Left colon (tissue), 2 donors: ENCODE results near the gene TIPARP. TPM values are rescaled to one million over a fixed set of nuclear protein-coding genes. Genes with fewer than 3 reads are reported as not detected.

Experiments
- ATAC-seq: fragments of 200-7000 bp; cut with Tn5 transposase; one replicate; pipeline ENCODE4 v1.9.1; 2020; ENCODE audit warnings: mild to moderate bottlenecking, moderate library complexity
- DNase-seq, 2 donors: peaks; one replicate each; pipeline ENCODE4 v3.0.0-alpha.2; 2020
- intact Hi-C, 2 donors: fragments of 100-400 bp; cut with DNase I in 1 of 2; cut with micrococcal nuclease in 1 of 2; formaldehyde crosslinking; loops; one replicate each; pipeline versions ENCODE4 v1.11.2 to v1.14.0; 2022; cut with DNase I, micrococcal nuclease
- total RNA-seq, 2 donors: library from RNA; stranded (reverse); fragmentation: NEBNext Ultra II Directional; extraction: Animal tissue kit (Norgen Biotek cat#: 25700); gene quantifications; one replicate each; pipeline ENCODE4 v1.2.1, GENCODE V29; 2021
- donor health status: DM: no; HTN: no; CAD: no.
- donor health status: DM: yes; HTN: yes; CAD: no.

TIPARP gene
- total RNA-seq, 2 donors from 2014 or later: 31.1 to 33.9 TPM

GRCh38 chr3:156670652-156671051 lies 3.7 kb upstream of the TIPARP start:
- intact Hi-C loops: loop anchor here (10.0 kb wide), 4 partner anchors 116 to 516 kb away; partner anchors contain the start of gene SSR3 (in 1 of the 2)
- ATAC-seq (no peak), DNase-seq (no peak)

- intact Hi-C loops: loop anchor here (2.0 to 10.0 kb wide), 5 partner anchors 119 to 519 kb away; partner anchors contain the start of gene SSR3 (in 1 of the 2)
- no peak for ATAC-seq
- no peak for DNase-seq
Measured at GRCh38 chr3:156673732-156674045, 701 bp upstream of the TIPARP start.

- peak; percentile 36 for ATAC-seq
- intact Hi-C loops: loop anchor here (2.0 to 10.0 kb wide), 6 partner anchors 120 to 520 kb away; partner anchors contain the start of gene SSR3 (in 1 of the 2)
- peak; percentile 60 to 73 for DNase-seq
Measured at GRCh38 chr3:156674911-156675829, 780 bp downstream of the TIPARP start.

GRCh38 chr3:156675830-156676767 lies 1.7 kb downstream of the TIPARP start:
- intact Hi-C loops: loop anchor here (2.0 to 10.0 kb wide), 6 partner anchors 121 to 521 kb away; partner anchors contain the start of gene SSR3 (in 1 of the 2)
- DNase-seq (peak; percentile 36 to 56), ATAC-seq (no peak)

- intact Hi-C loops: loop anchor here (5.0 to 10.0 kb wide), 5 partner anchors 122 to 522 kb away; partner anchors contain the start of gene SSR3 (in 1 of the 2)
- DNase-seq (no peak), ATAC-seq (no peak)
Measured at GRCh38 chr3:156676768-156677479, 2.5 kb downstream of the TIPARP start.

GRCh38 chr3:156677536-156677935 lies 3.1 kb downstream of the TIPARP start:
- DNase-seq: no peak
- intact Hi-C loops: loop anchor here (5.0 to 10.0 kb wide), 5 partner anchors 123 to 523 kb away; partner anchors contain the start of gene SSR3 (in 1 of the 2)
- ATAC-seq: no peak

GRCh38 chr3:156678197-156678596 lies 3.8 kb downstream of the TIPARP start:
- intact Hi-C loops: loop anchor here (5.0 to 10.0 kb wide), 5 partner anchors 123 to 523 kb away; partner anchors contain the start of gene SSR3 (in 1 of the 2)
- DNase-seq: no peak
- ATAC-seq: no peak

- no peak for DNase-seq
- no peak for ATAC-seq
- intact Hi-C loops: no loop called here
Measured at GRCh38 chr3:156680243-156680914, 6.0 kb downstream of the TIPARP start.

- DNase-seq: peak in 1 of 2 donors; percentile 44
- peak; percentile 78 for ATAC-seq
- intact Hi-C loops: no loop called here
Measured at GRCh38 chr3:156681002-156681401, 6.6 kb downstream of the TIPARP start.

- intact Hi-C loops: no loop called here
- ATAC-seq (no peak), DNase-seq (no peak)
Measured at GRCh38 chr3:156682501-156682900, 8.1 kb downstream of the TIPARP start.

GRCh38 chr3:156682963-156683362 lies 8.6 kb downstream of the TIPARP start:
- intact Hi-C loops: no loop called here
- no peak for ATAC-seq
- no peak for DNase-seq

GRCh38 chr3:156685198-156685597 lies 10.8 kb downstream of the TIPARP start:
- DNase-seq (no peak), ATAC-seq (peak; percentile 24)

GRCh38 chr3:156685752-156686151 lies 11.4 kb downstream of the TIPARP start:
- peak; percentile 37 for ATAC-seq
- intact Hi-C loops: no loop called here
- no peak for DNase-seq

More at GRCh38 chr3:156685198-156685597, 10.8 kb downstream of the TIPARP start:
- intact Hi-C loops: no loop called here

GRCh38 chr3:156687023-156687422 lies 12.6 kb downstream of the TIPARP start:
- intact Hi-C loops: no loop called here
- DNase-seq (no peak), ATAC-seq (peak; percentile 43)

GRCh38 chr3:156688632-156689452 lies 14.5 kb downstream of the TIPARP start:
- intact Hi-C loops: no loop called here
- DNase-seq: no peak
- no peak for ATAC-seq

- DNase-seq: no peak
- intact Hi-C loops: no loop called here
- ATAC-seq: peak; percentile 80
Measured at GRCh38 chr3:156689608-156690007, 15.2 kb downstream of the TIPARP start.

- DNase-seq: no peak
- no peak for ATAC-seq
- intact Hi-C loops: no loop called here
Measured at GRCh38 chr3:156691920-156692319, 17.5 kb downstream of the TIPARP start.
